Liver (tissue), 9 donors: ENCODE results near the gene PALD1. TPM values are rescaled to one million over a fixed set of nuclear protein-coding genes. Genes with fewer than 3 reads are reported as not detected.

Experiments
- DNase-seq: peaks from one replicate; pipeline ENCODE4 v3.0.0-alpha.2; 2017; ENCODE audit warnings: low spot score
- H3K27ac ChIP-seq, 2 donors: one replicate each; pipeline ENCODE4 v1.7.0; 2013; ENCODE audit warnings: inconsistent platforms in 2 of 2, low read length in 2 of 2, control low read depth in 1 of 2, low read depth in 1 of 2, mild to moderate bottlenecking in 1 of 2
- H3K27me3 ChIP-seq, 4 donors: one replicate each; pipeline versions ENCODE4 v1.6.1 to v1.7.0; 2013; ENCODE audit warnings: low read length in 3 of 4, inconsistent platforms in 1 of 4, mild to moderate bottlenecking in 1 of 4, moderate library complexity in 1 of 4; ENCODE audit not compliant: control insufficient read depth in 4 of 4, insufficient read depth in 4 of 4
- H3K36me3 ChIP-seq, 4 donors: one replicate each; pipeline versions ENCODE4 v1.6.1 to v1.7.0; 2013; ENCODE audit warnings: low read length in 3 of 4, mild to moderate bottlenecking in 3 of 4, low read depth in 1 of 4, moderate library complexity in 1 of 4; ENCODE audit not compliant: control insufficient read depth in 4 of 4, insufficient read depth in 3 of 4
- H3K4me1 ChIP-seq, 4 donors: one replicate each; pipeline versions ENCODE4 v1.6.1 to v1.7.0; 2013; ENCODE audit warnings: low read length in 3 of 4, mild to moderate bottlenecking in 3 of 4, moderate library complexity in 1 of 4; ENCODE audit not compliant: control insufficient read depth in 4 of 4, insufficient read depth in 4 of 4
- H3K4me3 ChIP-seq, 3 donors: one replicate each; pipeline versions ENCODE4 v1.6.1 to v1.7.0; 2013; ENCODE audit warnings: low read length in 3 of 3, control low read depth in 1 of 3, low read depth in 1 of 3, mild to moderate bottlenecking in 1 of 3
- H3K9ac ChIP-seq, 2 donors: one replicate each; pipeline ENCODE4 v1.7.0; 2013; ENCODE audit warnings: low read length in 2 of 2, mild to moderate bottlenecking in 2 of 2, moderate library complexity in 2 of 2, control low read depth in 1 of 2, low read depth in 1 of 2
- H3K9me3 ChIP-seq, 4 donors: one replicate each; pipeline versions ENCODE4 v1.6.1 to v1.7.0; 2013; ENCODE audit warnings: low read length in 3 of 4; ENCODE audit not compliant: control insufficient read depth in 4 of 4
- ATF3 ChIP-seq: IDR thresholded peaks from 2 replicates; pipeline ENCODE4 v1.6.1; 2016; ENCODE audit warnings: antibody characterized with exemption
- EGR1 ChIP-seq, 2 donors: IDR thresholded peaks; 2 replicates each; pipeline ENCODE4 v1.6.1; 2016 to 2018; ENCODE audit warnings: antibody characterized with exemption in 2 of 2, low read depth in 2 of 2
- FOXA1 ChIP-seq: IDR thresholded peaks from 2 replicates; pipeline ENCODE4 v1.6.1; 2016; ENCODE audit warnings: antibody characterized with exemption
- FOXA2 ChIP-seq: IDR thresholded peaks from 2 replicates; pipeline ENCODE4 v1.6.1; 2016; ENCODE audit warnings: antibody characterized with exemption
- GABPA ChIP-seq, 2 donors: IDR thresholded peaks in 1 of 2; conservative IDR thresholded peaks in 1 of 2; 2 replicates each; pipeline ENCODE4 v1.6.1; 2016; ENCODE audit warnings: antibody characterized with exemption in 2 of 2, mild to moderate bottlenecking in 1 of 2, moderate library complexity in 1 of 2
- HNF4A ChIP-seq, 2 donors: conservative IDR thresholded peaks; 2 replicates each; pipeline ENCODE4 v1.6.1; 2016; ENCODE audit warnings: antibody characterized with exemption in 2 of 2, mild to moderate bottlenecking in 2 of 2
- HNF4G ChIP-seq: IDR thresholded peaks from 2 replicates; pipeline ENCODE4 v1.6.1; 2016; ENCODE audit warnings: antibody characterized with exemption
- JUND ChIP-seq, 2 donors: IDR thresholded peaks; 2 replicates each; pipeline ENCODE4 v1.6.1; 2016; ENCODE audit warnings: antibody characterized with exemption in 2 of 2
- NR2F2 ChIP-seq: IDR thresholded peaks from 2 replicates; pipeline ENCODE4 v1.6.1; 2016; ENCODE audit warnings: antibody characterized with exemption
- RXRA ChIP-seq, 2 donors: IDR thresholded peaks; 2 replicates each; pipeline ENCODE4 v1.6.1; 2017 to 2018; ENCODE audit warnings: antibody characterized with exemption in 2 of 2, mild to moderate bottlenecking in 1 of 2
- SP1 ChIP-seq: IDR thresholded peaks from 2 replicates; pipeline ENCODE4 v1.6.1; 2018; ENCODE audit warnings: antibody characterized with exemption, mild to moderate bottlenecking
- YY1 ChIP-seq: IDR thresholded peaks from 2 replicates; pipeline ENCODE4 v1.6.1; 2016; ENCODE audit warnings: antibody characterized with exemption, mild to moderate bottlenecking
- ZBTB33 ChIP-seq: IDR thresholded peaks from 2 replicates; pipeline ENCODE4 v1.6.1; 2016; ENCODE audit warnings: antibody characterized with exemption
- WGBS: extraction: QIAGEN DNeasy Blood & Tissue Kit; methylation state at CpG from one replicate; pipeline ENCODE4 v1.1.7; 2013; 5-methylcytosine and 5-hydroxymethylcytosine counted together
- polyA plus RNA-seq, 2 donors: library from polyadenylated mRNA; stranded (reverse) in 1 of 2; unstranded in 1 of 2; fragments of 200-250 nt in 1 of 2; fragments of >200 nt in 1 of 2; fragmentation: Nextera tagmentation in 1 of 2; extraction: Ambion mirVana in 1 of 2; gene quantifications; one replicate each; pipeline versions ENCODE4 v1.2.1 to v1.2.3, GENCODE V29; 2013 to 2015
- total RNA-seq, 2 donors: library from RNA; depleted of rRNA; stranded (reverse); fragments of >200 nt; gene quantifications; one replicate each; pipeline ENCODE4 v1.2.3, GENCODE V29; 2014
- donor health status: healthy.
- donor health status: healthy.
- donor health status: healthy.
- donor health status: healthy.
- donor health status: healthy.

The PALD1 gene
- total and polyA plus RNA-seq, 4 donors = 0.72 to 4.2 (median 1.4) TPM

GRCh38 chr10:70538195-70538520, 59.6 kb downstream of the PALD1 start:
- Histone ChIP-seq H3K4me1 (peaks cover 0 to 9% (median 3%) of the 10 kb centered on the region in 4 donors), H3K4me3 (no peak overlapping the region), H3K9me3 (no peaks in the 10 kb centered on the region), H3K9ac (no peak overlapping the region), H3K36me3 (no peaks in the 10 kb centered on the region), H3K27ac (no peak overlapping the region), H3K27me3 (no peaks in the 10 kb centered on the region)
- WGBS = 33% methylated on average over 10 of the region's 10 CpGs
- TF ChIP-seq YY1 = no peak
- no peak for TF ChIP-seq HNF4G
- peak; percentile 32 to 40 for TF ChIP-seq HNF4A (conservative IDR thresholded peaks at IDR 0.05)
- TF ChIP-seq ATF3 = no peak
- TF ChIP-seq FOXA1 = no peak
- no peak for TF ChIP-seq ZBTB33
- no peak for TF ChIP-seq SP1
- no peak for TF ChIP-seq NR2F2
- DNase-seq = no peak

- Histone ChIP-seq H3K9ac (no peak overlapping the region), H3K4me1 (peaks cover 0 to 9% (median 3%) of the 10 kb centered on the region in 4 donors), H3K9me3 (no peaks in the 10 kb centered on the region), H3K36me3 (no peaks in the 10 kb centered on the region), H3K27me3 (no peaks in the 10 kb centered on the region), H3K27ac (no peak overlapping the region), H3K4me3 (no peak overlapping the region)
- 96% methylated on average over 27 of the region's 27 CpGs for WGBS
- DNase-seq = no peak
- TF ChIP-seq HNF4G (no peak), ZBTB33 (no peak)
These were observed 60.3 kb downstream of the PALD1 start for GRCh38 chr10:70538731-70539338.

GRCh38 chr10:70539471-70539870, 60.9 kb downstream of the PALD1 start:
- Histone ChIP-seq H3K9ac (no peak overlapping the region), H3K4me1 (peaks cover 0 to 9% (median 3%) of the 10 kb centered on the region in 4 donors), H3K27me3 (no peaks in the 10 kb centered on the region), H3K9me3 (no peaks in the 10 kb centered on the region), H3K4me3 (no peak overlapping the region), H3K36me3 (no peaks in the 10 kb centered on the region), H3K27ac (no peak overlapping the region)
- TF ChIP-seq FOXA2 (no peak), ZBTB33 (no peak), JUND (IDR thresholded peaks at IDR 0.05) (no peak), GABPA (IDR thresholded peaks at IDR 0.05 in 1 of 2, conservative IDR thresholded peaks at IDR 0.05 in 1 of 2) (no peak), RXRA (IDR thresholded peaks at IDR 0.05) (no peak), EGR1 (IDR thresholded peaks at IDR 0.05; ENCODE audit: low read depth in 2 of 2) (no peak)
- 87% methylated on average over 7 of the region's 7 CpGs for WGBS
- no peak for DNase-seq
